NCI-H524 (cell line): ENCODE results near the gene CAPZA1.
A peak's percentile ranks its signal among the peaks of the same experiment; 100 is the strongest.

Experiments used
- DNase-seq, 2 experiments: peaks; one replicate each; lab custom pipeline; 2025; lab: John Stamatoyannopoulos, UW

The CAPZA1 gene

DNA sequence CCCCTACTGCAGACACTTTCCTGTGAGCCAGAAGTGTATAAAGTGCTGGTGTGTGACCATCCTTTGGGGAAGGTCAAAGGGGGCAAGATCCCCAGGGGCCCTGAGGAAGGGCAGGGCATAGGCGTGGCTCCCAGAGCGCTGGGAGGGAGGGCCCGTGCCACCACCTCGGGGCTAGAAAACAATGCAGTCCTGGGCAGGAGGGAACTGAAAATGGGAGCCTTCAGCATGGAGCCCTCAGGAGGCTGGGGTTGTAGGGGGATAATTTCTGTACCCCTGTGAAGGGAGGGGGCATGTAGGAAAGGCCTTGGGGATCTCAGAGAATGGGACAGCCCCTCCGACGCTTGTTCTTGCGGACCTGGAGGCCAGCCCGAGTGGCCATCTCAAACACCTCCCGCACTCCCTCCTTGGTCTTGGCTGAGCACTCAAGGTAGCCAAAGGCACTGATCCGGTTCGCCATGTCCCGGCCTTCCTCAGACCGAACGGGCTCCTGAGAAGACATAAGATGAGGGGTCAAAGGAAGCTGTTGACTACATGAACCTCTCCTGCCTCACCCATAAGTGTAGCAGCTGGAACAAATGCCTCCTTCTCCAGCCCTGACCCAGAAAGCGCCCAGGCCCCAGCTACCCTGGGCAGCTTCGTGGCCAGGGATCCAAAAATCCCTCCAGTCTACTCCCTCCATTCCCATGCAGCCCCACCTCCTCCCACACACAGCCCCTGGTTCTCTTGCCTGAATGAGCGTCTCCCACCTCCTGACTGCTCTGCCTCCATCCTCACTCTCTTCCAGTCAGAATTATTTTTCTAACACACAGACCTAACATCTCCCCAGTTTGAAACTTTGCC is 81.8 kb downstream of the CAPZA1 start:
- no peak for DNase-seq

- no peak for DNase-seq
Measured at GRCh38 chr1:112702067-112702395, 82.4 kb downstream of the CAPZA1 start.

- no peak for DNase-seq
Measured at GRCh38 chr1:112702420-112703261, 83.0 kb downstream of the CAPZA1 start.

GRCh38 chr1:112703706-112704105 is 84.1 kb downstream of the CAPZA1 start:
- no peak for DNase-seq

GRCh38 chr1:112704391-112704933 is 84.8 kb downstream of the CAPZA1 start:
- no peak for DNase-seq

- peak in 1 of 2 experiments; percentile 27 for DNase-seq
Measured at GRCh38 chr1:112704934-112705627, 85.4 kb downstream of the CAPZA1 start.

DNA sequence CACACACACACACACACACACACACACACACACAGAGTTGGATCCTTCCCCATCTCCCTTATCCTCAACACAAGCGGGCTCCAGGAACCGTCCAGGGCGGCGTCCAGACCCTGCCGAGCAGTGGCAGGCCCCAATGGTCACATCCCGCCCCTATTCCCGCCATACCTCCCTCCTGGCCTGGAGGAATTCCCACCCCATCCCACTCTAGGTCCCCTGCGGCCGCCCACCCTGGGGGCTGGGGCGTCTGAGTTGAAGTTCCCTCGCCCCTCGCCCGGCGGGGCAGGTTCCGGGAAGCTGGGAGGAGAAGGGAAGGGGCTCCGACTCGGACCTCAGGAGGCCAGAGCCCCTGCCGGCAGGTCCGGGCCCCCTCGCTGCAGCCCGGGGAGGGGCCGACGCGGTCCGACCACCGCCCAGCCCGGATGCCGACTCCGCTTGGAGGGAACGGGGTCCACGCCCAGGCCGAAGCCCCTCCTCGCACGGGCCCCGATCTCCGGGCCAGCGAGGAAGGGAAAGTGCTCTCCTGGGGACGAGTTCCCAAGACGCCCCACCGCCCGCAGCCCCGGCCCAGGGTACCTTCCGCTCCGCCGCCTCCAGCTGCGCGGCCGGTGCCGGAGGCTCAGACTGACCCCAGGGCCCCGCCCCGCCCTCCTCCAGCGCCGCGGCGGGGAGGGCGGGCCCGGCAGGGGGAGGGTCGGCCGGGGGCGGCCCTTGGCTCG is 87.0 kb downstream of the CAPZA1 start, which contains the start of gene RHOC:
TSS of gene RHOC (minus strand) at position 623 of the 716 bp plus-strand sequence. CDS start 3,328 bp downstream, outside the sequence.
- DNase-seq = peak in 1 of 2 experiments; percentile 35

- peak; percentile 52 to 72 for DNase-seq
Measured at GRCh38 chr1:112707221-112708001, 87.8 kb downstream of the CAPZA1 start.

DNA sequence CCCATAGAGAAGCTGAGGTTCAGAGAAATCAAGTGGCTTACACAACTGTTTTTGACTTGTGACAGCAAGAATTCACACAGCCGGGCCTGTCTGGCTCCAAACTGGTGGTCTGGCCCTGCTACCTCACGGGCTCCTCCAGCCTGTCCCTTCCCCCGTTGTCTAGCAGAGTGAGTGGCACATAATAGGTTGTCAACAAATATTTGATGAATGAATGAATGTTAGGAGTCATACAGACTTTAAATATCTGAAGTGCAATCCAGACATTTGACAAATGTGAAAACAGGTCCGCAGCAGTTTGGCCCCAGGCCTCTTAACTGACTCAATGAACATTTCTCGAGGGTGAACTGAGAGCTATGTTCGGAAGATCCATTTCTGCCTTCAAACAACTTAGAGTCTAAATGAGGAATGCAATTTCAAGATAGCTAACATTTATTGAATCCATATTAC is 88.4 kb downstream of the CAPZA1 start:
- no peak for DNase-seq

DNA sequence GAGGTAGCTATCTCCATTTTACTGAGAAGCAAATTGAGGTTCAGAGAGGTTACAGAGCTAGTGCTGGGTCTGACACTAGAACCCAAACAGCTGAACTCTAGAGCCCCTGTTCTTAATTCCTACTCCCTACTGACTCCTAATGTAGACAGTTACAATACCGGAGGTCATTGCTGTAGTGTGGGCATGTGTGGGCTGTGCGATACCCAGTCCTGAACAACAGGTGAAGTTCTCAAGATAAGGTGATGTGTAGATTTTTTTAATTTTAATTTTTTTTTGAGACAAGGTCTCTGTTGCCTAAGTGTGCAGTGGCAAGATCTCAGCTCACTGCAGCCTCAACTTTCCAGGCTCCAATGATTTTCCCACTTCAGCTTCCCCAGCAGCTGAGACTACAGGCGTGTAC is 88.9 kb downstream of the CAPZA1 start:
- DNase-seq = no peak

GRCh38 chr1:112710159-112710558 is 90.5 kb downstream of the CAPZA1 start:
- no peak for DNase-seq

DNA sequence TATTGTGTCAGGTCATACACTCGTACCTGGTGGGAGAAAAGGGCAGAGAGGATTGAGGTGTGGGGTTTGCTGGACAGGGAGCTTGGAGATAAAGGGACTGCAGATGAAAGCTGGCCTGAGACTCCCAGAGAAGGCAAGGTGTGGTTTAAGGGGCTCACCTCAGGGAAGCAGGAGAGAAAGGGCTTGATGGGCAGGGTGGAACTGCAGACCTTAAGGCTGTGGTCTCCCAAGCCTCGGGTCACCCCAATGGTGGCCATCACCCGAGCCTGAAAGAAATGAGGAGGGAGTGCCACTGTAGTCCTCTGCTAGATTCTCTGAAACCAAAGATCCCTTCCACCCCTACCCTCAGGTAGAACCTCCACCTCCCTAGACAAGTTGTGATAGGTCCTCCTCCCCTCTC is 91.0 kb downstream of the CAPZA1 start:
- DNase-seq = no peak

- DNase-seq = peak; percentile 15 to 18
Measured at GRCh38 chr1:112711041-112711440, 91.4 kb downstream of the CAPZA1 start.

GRCh38 chr1:112711670-112712069 is 92.0 kb downstream of the CAPZA1 start:
- no peak for DNase-seq

GRCh38 chr1:112712191-112712590 is 92.6 kb downstream of the CAPZA1 start:
- no peak for DNase-seq

DNA sequence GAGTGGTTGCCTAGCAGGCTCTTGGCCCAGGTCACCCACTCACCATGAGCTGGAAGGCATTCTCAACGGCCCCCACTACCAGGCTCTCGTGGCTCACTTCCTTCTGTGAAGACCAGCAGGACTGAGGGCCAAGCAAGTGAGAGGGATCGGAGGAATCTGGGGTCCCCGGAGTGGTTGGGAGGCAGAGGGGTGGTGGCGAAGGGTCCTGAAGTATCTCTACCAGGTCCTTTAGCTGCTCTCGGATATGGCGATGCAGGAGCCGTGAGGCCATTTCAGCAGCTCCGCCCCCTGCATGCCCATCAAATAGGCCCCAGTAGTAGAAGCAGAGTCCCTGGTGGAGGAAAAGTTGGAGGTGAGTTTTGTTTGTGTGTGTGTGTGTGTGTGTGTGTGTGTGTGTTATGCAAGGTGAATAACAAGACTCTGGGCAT is 93.1 kb downstream of the CAPZA1 start:
- DNase-seq = no peak

DNA sequence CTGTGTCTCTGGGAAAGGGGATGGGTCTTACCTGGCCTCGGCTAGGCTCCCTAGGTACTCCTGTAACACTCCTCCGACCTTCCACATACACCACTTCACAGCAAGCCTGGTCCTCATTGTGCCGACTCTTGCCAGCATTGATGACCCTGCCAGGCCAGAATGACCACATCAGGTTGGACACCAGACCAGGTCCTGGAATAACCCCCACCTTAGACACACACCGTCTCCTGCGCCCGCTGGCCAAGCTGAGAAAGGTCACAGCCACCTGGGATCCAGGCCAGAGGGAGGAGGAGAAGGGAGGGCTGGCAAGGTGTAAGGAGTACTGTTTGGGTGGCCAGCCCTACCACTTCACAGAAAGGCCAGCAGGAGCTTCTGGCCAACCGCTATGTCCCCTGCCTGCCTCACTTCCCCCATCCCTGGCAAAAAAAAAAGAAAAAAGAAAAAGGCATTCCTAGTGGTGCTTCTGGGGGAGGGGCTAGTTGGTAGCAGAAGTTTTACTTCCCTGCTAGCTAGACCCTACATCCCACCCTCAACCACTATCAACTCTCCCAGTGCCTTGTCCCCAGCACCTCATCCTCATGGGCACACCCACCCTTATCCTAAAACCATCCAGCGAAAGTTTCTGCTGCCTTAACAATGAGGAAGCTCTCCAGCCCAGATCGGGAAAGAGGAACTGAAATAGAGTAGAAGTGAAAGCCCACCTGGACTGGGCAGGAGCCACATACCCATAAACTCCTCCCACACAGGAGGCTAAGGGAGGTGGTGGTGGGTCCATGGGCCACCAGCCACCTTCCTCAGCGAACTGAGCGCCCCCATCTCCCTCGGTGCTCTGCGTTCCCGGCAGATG is 94.1 kb downstream of the CAPZA1 start:
- DNase-seq = peak in 1 of 2 experiments; percentile 27

- peak in 1 of 2 experiments; percentile 32 for DNase-seq
Measured at GRCh38 chr1:112714313-112715263, 95.0 kb downstream of the CAPZA1 start.
